NCI-H524 (cell line): ENCODE measurements around the gene FAM193B.
"Not testable (repeated sequence)": the region's sequence is repeated elsewhere in the genome, so short reads cannot be mapped to it uniquely, and the experiment has no call there.

ENCODE experiments used
- DNase-seq, 2 experiments: peaks; one replicate each; lab custom pipeline; 2025; lab: John Stamatoyannopoulos, UW

FAM193B gene

DNA sequence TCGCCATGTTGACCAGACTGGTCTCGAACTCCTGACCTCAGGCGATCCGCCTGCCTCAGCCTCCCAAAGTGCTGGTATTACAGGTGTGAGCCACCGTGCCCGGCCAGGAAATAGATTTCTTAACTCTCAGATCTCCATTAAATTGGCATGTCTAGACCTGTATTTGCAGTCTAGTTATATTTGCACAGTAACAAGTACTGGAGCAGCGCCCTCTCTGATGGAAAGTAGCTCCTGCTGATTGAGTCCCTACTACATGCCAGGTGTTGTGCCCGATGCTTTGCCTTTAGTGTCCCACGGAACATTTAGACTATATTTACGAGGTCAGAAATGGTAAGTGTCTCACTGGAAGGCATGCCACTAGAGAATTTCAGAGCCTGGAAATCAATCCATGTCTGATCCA is 21.8 kb upstream of the FAM193B start:
- DNase-seq, result peak in 1 of 2 experiments; percentile 43

DNA sequence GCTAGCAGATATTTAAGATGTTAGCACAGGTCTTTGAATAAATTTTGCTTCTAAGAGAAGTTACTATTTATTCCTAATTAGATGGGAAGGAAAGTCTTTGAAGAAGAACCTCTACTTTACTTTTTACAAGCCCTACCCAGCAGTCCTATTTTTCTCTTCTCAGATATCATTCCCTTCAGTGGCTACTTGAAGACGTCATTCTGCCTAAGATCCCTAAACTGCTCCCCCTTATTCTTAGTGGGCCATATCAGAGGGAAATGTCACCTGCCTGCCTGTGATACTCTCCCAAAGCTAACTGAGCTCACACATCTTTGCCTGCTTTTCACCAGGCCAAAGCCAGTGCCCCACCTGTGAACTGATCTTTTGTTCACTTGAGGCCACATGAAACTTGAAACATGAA is 21.1 kb upstream of the FAM193B start:
- DNase-seq, result no peak

DNA sequence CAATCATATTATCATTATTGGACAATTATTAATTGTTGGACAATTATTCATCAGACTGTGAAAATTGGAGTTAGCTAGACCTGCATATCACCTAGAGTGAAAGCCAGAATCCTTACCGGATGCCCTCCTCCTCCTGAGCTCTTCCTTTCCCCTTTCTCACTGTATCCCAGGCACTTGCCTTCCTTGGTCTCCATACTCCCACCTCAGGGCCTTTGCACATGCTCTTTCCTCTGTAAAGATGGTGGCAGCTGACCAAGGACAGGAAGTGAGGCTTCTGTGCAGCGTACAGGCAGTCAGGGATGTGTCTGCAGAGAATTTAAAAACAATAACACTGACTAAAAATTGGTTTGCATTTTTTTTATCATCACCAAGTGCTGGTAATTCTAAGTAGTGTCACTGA is 15.5 kb upstream of the FAM193B start:
- DNase-seq, result no peak

- no peak for DNase-seq
These were observed 14.0 kb upstream of the FAM193B start for GRCh38 chr5:177568326-177568725.

- DNase-seq, result no peak
These were observed 10.7 kb upstream of the FAM193B start for GRCh38 chr5:177565046-177565445.

DNA sequence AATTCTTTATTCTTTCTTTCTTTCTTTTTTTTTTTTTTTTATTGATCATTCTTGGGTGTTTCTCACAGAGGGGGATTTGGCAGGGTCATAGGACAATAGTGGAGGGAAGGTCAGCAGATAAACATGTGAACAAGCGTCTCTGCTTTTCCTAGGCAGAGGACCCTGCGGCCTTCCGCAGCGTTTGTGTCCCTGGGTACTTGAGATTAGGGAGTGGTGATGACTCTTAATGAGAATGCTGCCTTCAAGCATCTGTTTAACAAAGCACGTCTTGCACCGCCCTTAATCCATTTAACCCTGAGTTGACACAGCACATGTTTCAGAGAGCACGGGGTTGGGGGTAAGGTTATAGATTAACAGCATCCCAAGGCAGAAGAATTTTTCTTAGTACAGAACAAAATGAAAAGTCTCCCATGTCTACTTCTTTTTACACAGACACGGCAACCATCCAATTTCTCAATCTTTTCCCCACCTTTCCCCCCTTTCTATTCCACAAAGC is 5.1 kb upstream of the FAM193B start:
- DNase-seq, result not testable (repeated sequence)

GRCh38 chr5:177557796-177558195 is 3.4 kb upstream of the FAM193B start:
- DNase-seq, result no peak

- no peak for DNase-seq
These were observed 2.8 kb upstream of the FAM193B start for GRCh38 chr5:177557041-177557647.

- no peak for DNase-seq
These were observed 1.3 kb upstream of the FAM193B start for GRCh38 chr5:177555665-177556064.

- no peak for DNase-seq
These were observed 865 bp upstream of the FAM193B start for GRCh38 chr5:177555228-177555627.

DNA sequence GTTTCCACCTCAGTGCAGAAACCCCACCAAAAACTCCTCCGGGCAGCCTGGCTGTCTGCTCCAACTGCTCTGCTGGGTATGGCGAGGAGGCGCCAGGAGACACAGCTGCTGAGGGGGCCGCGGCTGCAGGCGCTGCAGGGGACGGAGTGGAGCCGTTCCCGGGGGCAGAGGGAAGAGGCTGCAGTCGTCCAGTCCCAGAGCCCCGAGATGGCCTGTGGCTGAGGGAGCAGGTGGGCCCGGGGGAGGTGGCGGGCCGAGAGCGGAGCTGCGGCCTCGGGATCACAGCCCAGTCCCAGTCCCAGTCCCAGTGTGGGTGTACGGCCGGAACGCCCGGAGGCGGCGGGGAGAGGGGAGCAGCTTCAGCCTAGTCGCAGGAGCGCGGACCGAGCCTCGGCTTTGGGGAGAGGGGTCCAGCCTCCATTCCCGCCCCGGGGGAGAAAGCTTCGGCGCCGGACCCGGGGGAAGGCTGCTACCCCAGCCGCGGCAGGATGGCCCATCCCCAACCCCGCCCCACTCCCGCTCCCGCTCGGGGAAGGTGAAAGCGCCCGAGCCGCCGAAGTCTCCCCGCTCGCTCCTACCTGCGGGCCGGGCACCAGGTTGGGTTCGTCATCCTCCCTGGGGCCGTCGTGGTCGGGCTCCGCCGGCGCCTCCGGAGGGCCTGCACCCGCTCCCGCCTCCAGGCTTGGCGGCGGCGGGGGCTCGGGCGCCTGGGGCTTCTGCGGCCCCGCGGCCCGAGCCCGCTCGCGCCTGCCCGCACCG is 513 bp downstream of the FAM193B start:
- DNase-seq, result peak in 1 of 2 experiments; percentile 6

- no peak for DNase-seq
These were observed 1.4 kb downstream of the FAM193B start for GRCh38 chr5:177552839-177553455.

DNA sequence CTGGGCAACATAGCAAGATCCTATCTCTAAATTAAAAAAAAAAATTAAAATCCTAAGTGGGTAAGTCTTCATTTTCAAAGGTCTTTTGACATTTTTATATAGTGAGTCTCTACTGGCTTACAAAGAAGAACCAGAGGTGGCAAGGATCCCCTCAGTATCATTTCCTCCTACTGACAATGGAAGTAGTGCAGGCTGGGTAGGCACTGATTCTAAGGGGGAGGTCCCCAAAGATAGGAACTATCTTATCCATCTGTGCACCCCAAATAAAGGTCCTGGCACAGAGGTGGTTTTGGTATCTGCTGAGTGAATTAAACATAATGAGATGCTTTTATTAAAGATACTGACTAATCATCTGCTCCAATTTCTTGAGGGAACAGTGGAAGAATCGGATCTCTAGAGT is 4.2 kb downstream of the FAM193B start:
- DNase-seq, result no peak

- no peak for DNase-seq
These were observed 5.9 kb downstream of the FAM193B start for GRCh38 chr5:177548495-177548894.

DNA sequence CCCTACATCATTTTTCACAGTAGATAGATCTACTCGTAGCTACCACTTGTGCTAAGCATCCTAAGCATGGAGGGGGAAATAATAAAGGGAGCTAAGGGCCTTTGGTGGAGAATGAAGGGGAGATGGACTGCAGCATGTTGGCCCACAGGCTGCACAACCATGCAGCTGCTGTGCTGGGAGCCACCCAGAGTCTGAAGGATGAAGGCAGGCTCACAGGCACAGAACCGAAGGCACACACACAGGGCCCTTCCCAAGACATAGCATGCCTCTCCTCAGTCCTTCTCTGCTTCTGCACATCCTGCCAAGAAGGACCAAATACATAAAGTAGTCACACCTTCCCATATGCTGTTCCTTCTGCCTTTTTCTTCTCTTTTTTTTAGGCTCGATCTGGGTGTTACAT is 6.6 kb downstream of the FAM193B start:
- no peak for DNase-seq

DNA sequence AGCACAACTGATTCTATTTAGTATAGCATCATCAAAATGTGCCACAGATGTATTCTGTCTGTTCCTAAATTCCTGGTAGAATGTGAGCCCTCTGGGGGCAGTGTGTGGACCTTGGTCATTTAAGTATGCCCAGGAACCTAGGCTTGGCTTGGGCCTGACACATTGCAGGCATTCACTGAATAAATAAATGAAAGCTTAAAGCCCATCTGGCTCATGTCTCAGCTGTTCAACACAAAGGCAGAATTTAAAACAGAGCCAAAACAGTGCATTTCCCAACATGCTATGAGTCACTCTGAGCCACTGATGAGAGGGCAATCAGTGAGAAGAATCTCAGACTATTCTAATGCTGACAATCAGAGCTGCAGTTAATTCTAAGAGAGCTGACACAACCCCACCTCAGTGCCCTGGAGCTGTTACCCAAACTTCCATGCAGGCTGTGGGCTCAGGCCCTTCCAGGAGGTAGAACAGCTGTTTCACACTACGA is 8.1 kb downstream of the FAM193B start:
- DNase-seq, result peak in 1 of 2 experiments; percentile 37

- DNase-seq, result no peak
These were observed 8.7 kb downstream of the FAM193B start for GRCh38 chr5:177545487-177546257.

DNA sequence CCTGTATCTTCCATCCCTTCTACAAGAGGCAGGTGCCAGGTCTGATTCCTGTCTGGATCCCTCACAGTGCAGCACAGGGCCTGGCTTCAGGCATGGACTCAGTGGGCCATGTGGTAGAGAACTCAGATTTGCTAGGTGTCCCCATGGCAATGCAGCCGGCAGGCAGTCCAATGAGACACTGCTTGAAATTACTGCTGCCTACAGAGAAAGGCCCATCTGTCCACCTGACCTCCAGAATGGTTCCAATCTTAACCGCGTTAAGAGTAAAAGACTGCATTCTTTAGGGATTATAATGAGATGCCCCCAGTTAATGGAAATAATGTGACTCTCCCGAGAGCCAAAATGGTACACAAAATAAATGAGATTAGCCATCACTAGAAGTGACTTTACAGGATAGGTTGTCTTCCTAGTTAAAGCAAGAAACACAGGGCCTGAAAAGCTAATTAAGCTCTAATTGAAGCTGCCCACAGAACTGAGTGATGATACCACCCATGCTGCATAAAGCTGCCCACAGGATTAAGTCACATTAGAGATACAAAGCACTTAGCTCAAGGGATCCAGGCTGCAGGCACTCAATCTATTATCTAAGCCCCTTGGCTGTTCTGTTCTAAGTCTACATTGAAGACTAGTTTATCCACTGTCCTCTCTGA is 11.4 kb downstream of the FAM193B start:
- DNase-seq, result peak; percentile 49 to 74

GRCh38 chr5:177540438-177540837 is 13.9 kb downstream of the FAM193B start:
- DNase-seq, result no peak

DNA sequence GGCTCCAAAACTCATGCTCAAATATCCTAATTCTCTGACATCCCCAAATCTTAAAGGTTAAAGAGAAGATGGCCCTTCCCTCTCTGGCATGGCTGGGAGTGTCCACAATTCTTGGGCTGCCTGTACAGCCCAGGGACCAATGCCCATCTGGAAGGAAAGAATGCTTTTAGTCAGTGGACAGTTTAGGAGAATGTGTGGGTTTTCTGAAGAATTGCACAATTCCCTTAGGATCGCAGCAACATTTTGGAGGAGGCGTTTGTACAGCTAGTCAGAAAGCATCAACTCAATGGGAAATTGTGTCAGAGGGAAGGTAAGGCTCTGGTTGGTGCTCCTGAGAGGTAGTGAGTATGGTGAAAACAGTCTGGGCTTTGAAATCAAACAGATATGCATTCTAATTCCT is 15.0 kb downstream of the FAM193B start:
- DNase-seq, result no peak

DNA sequence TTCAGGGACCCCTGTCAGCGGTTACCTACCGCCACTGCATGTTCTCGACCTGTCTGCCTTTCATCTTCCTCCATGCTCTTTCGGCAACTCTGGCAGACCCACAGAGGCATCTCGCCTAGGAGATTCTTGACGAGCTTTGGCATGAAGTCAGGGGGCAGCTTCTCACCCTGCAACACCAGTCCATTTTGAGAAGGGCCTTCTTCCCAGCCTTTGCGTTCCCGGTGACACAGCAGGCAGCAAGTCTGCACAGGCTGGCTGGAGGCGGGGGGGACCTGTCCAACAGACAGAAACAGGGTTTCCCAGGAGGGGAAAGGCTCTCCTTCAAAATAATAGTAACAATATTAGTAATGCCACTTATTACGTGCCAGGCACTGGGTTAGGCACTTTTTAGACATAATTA is 15.5 kb downstream of the FAM193B start:
- DNase-seq, result no peak
